ENCODE results near the gene MYO3A.

Gene MYO3A

DNA sequence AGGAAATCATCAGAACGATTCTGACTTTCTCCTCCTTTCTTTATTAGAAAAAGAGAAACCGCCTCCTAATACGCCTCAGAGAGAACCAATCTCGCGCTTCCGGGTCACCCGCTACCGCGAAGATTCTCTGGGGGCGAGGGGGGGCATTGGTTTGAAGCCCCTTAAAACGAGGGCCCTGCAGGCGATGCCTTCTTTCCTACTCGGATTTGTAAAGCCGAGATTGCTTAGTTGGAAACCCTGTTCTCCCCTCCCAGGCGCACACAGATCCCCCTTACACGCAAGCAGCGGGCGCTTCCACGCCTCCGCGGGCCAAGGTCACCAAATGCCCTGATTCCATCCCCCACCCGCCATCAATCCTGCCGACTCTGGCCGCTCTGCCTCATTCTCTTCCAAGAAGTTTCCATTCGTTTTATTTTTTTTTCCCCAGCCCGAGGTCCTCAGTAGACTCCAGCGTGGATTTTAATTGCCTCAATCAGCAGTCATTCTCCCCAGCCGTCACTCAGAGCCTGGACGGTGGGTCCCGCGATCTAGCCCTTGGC, 281.4 kb downstream of the MYO3A start:
- TF ChIP-seq, protein P1, sequence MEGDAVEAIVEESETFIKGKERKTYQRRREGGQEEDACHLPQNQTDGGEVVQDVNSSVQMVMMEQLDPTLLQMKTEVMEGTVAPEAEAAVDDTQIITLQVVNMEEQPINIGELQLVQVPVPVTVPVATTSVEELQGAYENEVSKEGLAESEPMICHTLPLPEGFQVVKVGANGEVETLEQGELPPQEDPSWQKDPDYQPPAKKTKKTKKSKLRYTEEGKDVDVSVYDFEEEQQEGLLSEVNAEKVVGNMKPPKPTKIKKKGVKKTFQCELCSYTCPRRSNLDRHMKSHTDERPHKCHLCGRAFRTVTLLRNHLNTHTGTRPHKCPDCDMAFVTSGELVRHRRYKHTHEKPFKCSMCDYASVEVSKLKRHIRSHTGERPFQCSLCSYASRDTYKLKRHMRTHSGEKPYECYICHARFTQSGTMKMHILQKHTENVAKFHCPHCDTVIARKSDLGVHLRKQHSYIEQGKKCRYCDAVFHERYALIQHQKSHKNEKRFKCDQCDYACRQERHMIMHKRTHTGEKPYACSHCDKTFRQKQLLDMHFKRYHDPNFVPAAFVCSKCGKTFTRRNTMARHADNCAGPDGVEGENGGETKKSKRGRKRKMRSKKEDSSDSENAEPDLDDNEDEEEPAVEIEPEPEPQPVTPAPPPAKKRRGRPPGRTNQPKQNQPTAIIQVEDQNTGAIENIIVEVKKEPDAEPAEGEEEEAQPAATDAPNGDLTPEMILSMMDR (IDR thresholded peaks at IDR 0.05; ENCODE audit: low read depth, low read length, missing control alignments) = no peak
- peaks cover 64% of the 10 kb centered on the region for H3K27me3 ChIP-seq (replicated peaks)
- no peak for DNase-seq

DNA sequence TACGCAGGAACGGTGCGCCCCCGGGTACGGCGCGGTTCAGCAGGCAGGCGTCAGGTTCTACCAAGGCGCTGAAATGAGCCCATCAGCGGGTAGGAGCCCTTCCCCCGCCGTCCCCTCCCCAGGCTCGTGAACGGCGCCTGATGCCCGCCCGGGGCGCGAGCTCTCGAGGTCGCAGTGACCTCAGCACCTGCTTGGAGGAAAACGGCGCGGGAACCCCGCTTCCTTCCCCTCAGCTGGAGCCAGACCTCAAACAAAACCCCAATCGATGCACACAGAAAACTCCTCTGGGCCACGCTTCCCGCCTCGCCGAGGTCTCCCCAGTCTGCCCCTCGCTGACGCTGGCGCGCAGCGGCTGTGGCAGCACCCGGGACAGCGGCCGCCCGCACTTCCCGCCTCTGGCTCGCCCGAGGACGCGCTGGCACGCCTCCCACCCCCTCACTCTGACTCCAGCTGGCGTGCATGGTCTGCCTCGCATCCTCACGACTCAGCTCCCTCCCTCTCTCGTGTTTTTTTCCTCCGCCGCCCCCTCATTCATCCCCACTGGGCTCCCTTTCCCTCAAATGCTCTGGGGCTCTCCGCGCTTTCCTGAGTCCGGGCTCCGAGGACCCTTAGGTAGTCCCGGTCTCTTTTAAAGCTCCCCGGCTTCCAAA, 282.0 kb downstream of the MYO3A start:
- in situ Hi-C loops (cut with HindIII; ENCODE audit: low pct_ligation_motif_present, low sequenced_read_pairs) = no loop called here
- TF ChIP-seq, protein P1 (IDR thresholded peaks at IDR 0.05; ENCODE audit: low read depth, low read length, missing control alignments) = no peak
- no peak overlapping the region for H3K4me3 ChIP-seq (ENCODE audit: low read depth, low read length)
- DNase-seq = no peak
- no peak overlapping the region for H3K27ac ChIP-seq
- peaks cover 64% of the 10 kb centered on the region for H3K27me3 ChIP-seq (replicated peaks)
- H3K36me3 ChIP-seq (replicated peaks) = no peaks in the 10 kb centered on the region

More for the DNA sequence above, 281.4 kb downstream of the MYO3A start:
- Histone ChIP-seq H3K36me3 (replicated peaks) (no peaks in the 10 kb centered on the region), H3K27ac (no peak overlapping the region), H3K4me3 (ENCODE audit: low read depth, low read length) (no peak overlapping the region)
- in situ Hi-C loops (cut with HindIII; ENCODE audit: low pct_ligation_motif_present, low sequenced_read_pairs) = no loop called here

DNA sequence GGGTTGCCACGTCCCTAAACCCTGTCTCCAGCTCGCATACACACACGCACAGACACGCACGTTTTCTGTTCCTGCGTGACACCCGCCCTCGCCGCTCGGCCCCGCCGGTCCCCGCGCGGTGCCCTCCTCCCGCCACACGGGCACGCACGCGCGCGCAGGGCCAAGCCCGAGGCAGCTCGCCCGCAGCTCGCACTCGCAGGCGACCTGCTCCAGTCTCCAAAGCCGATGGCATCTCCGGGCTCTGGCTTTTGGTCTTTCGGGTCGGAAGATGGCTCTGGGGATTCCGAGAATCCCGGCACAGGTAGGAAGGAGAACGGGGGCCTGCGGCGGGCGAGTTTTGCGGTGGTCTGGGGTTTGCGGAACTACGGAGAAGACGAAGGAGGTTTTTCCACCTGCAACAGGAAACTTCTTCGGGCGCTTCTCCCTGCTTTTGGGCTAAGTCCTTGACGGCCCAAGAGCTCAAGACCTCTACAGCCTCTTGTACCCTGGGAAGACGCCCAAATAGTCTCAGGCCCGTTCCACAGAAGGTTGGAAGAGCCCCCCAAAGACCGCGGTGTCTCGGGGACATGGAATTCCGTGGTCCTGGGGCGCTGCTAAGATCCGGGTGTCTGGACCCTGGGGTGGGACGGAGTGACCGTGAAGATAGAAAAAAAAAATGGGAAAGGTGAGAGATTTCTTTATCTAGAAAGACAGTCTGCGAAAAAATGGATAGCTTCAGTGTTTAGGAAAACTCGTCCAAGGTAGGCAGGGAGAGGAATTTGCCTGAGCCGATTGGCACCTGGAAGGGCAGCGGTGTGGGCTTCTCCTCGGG, 282.8 kb downstream of the MYO3A start, which contains the start of gene GAD2:
TSS of gene GAD2 (plus strand) at position 190 of the 811 bp plus-strand sequence. CDS start at position 226, 36 bp downstream.
- TF ChIP-seq, protein P1 (IDR thresholded peaks at IDR 0.05; ENCODE audit: low read depth, low read length, missing control alignments) = no peak
- DNase-seq = no peak
- Histone ChIP-seq H3K27me3 (replicated peaks) (peaks cover 64% of the 10 kb centered on the region), H3K4me3 (ENCODE audit: low read depth, low read length) (no peak within 1 kb of the TSS), H3K36me3 (replicated peaks) (no peaks in the 10 kb centered on the region), H3K27ac (no peak within 1 kb of the TSS)
- in situ Hi-C loops (cut with HindIII; ENCODE audit: low pct_ligation_motif_present, low sequenced_read_pairs) = no loop called here

DNA sequence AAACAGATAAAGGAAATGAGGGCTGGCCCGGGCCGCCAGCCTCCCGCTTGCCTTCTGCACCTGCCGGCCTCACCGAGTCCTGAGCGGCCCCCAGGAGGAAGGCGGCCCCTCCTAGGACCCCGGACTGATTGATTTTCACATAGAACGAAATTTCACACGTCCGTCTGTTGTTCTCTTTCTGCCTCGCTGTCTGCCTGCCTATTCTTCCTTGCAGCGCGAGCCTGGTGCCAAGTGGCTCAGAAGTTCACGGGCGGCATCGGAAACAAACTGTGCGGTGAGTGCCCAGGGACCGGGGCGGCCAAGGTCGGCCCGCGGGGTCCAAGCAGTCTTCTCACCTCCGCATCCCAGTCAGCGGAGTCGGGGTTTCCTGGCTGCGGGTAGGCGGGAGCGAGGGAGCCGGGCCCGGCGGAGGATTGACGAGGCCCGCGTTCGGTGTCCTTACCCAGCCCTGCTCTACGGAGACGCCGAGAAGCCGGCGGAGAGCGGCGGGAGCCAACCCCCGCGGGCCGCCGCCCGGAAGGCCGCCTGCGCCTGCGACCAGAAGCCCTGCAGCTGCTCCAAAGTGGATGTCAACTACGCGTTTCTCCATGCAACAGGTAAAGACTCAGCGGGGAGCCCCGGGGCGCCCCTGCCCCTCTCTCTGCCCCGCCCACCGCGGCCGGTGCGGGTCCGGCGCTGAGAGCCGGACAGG, 283.5 kb downstream of the MYO3A start:
- no peak overlapping the region for H3K27ac ChIP-seq
- H3K27me3 ChIP-seq (replicated peaks) = peaks cover 64% of the 10 kb centered on the region
- no peak overlapping the region for H3K4me3 ChIP-seq (ENCODE audit: low read depth, low read length)
- no peak for DNase-seq
- TF ChIP-seq, protein P1 (IDR thresholded peaks at IDR 0.05; ENCODE audit: low read depth, low read length, missing control alignments) = no peak
- H3K36me3 ChIP-seq (replicated peaks) = no peaks in the 10 kb centered on the region
- in situ Hi-C loops (cut with HindIII; ENCODE audit: low pct_ligation_motif_present, low sequenced_read_pairs) = no loop called here

DNA sequence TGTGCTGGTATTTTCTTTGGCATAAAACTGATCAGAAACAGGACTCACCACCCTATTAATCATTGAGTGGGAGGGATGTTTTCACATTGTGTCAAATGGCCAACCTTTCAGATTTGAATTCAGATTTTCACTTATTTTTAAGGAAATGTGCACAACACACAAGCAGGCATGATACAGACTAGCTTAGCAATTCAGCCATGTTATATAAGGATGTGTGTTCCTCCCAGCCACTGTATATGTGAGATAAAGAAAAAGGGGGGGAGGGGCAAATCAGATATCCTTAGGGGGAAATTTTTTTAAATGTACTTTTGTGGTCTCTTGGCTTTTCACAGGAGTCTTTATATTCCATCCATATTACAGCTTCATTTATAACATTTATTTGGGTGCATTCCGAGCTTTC, 285.6 kb downstream of the MYO3A start:
- DNase-seq = no peak
- in situ Hi-C loops (cut with HindIII; ENCODE audit: low pct_ligation_motif_present, low sequenced_read_pairs) = no loop called here
- Histone ChIP-seq H3K27me3 (replicated peaks) (peaks cover 45% of the 10 kb centered on the region), H3K4me3 (ENCODE audit: low read depth, low read length) (no peak overlapping the region), H3K27ac (no peak overlapping the region), H3K36me3 (replicated peaks) (no peaks in the 10 kb centered on the region)
- TF ChIP-seq, protein P1 (IDR thresholded peaks at IDR 0.05; ENCODE audit: low read depth, low read length, missing control alignments) = no peak
